Measurements from ENCODE around the gene PHLDB3. TPM values are rescaled to one million over a fixed set of nuclear protein-coding genes. Genes with fewer than 3 reads are reported as not detected.

PHLDB3 gene
- total and polyA plus RNA-seq, 2 donors (not counting 3 experiments of a cell fraction or from before 2014, with no cell fraction given), result 5.5 to 12.0 TPM

GRCh38 chr19:43505186-43505456 is 575 bp upstream of the PHLDB3 start:
- no peaks in the 10 kb centered on the region for H3K9me1 ChIP-seq (replicated peaks; ENCODE audit: control insufficient read depth, extremely low read depth, insufficient read depth, low read length)
- FAIRE-seq (peak; percentile 15), DNase-seq (ENCODE audit: low read depth, low spot score) (peak; percentile 23)
- no peaks in the 10 kb centered on the region for H3K9me3 ChIP-seq (replicated peaks; ENCODE audit: control insufficient read depth, insufficient read depth, low read length)
- BruUV-seq (replicated peaks), result no TSS peak
- H3K4me3 ChIP-seq (replicated peaks in 1 of 3; ENCODE audit: insufficient read depth in 1 of 3, low read depth in 1 of 3, low read length in 3 of 3), result no peak overlapping the region
- H3K36me3 ChIP-seq (ENCODE audit: control insufficient read depth in 2 of 2, extremely low read depth in 1 of 2, insufficient read depth in 2 of 2, low read length in 2 of 2), result peaks cover 0 to 9% of the 10 kb centered on the region in 2 experiments
- H3K4me2 ChIP-seq (ENCODE audit: insufficient read depth, low read length), result peak overlapping the region; percentile 83
- H3K27me3 ChIP-seq (ENCODE audit: control insufficient read depth in 2 of 2, insufficient read depth in 2 of 2, low read length in 2 of 2), result no peaks in the 10 kb centered on the region
- H4K20me1 ChIP-seq (replicated peaks; ENCODE audit: control insufficient read depth, extremely low read depth, insufficient read depth, low read length), result no peaks in the 10 kb centered on the region
- H3K79me2 ChIP-seq (ENCODE audit: control insufficient read depth, insufficient read depth, low read length), result no peaks in the 10 kb centered on the region
- peak overlapping the region; percentile 94 for H2AFZ ChIP-seq (ENCODE audit: low read depth, low read length)
- no peak overlapping the region for H3K27ac ChIP-seq (ENCODE audit: insufficient read depth, low read depth, low read length)
- H3K9ac ChIP-seq (replicated peaks; ENCODE audit: extremely low read depth, insufficient read depth, low read length), result no peak overlapping the region
- intact Hi-C loops (cut with micrococcal nuclease), result loop anchor here (2.0 kb wide), 1 partner anchor 22 kb away; the partner anchor contains the start of gene ETHE1
- dilution Hi-C loops (cut with MboI; ENCODE audit: extremely low pct_ligation_motif_present, low sequenced_read_pairs), result no loop called here
- H3K4me1 ChIP-seq (ENCODE audit: control insufficient read depth, extremely low read depth, insufficient read depth, low read length), result peaks cover 11% of the 10 kb centered on the region
- TF ChIP-seq POLR2AphosphoS5 (IDR thresholded peaks at IDR 0.05; ENCODE audit: insufficient read depth, low read depth, low read length) (no peak), JUN (IDR thresholded peaks at IDR 0.05; ENCODE audit: borderline replicate concordance, insufficient read depth, insufficient read length, low read depth) (no peak), FOS (IDR thresholded peaks at IDR 0.05; ENCODE audit: borderline replicate concordance, insufficient read depth, low read length) (no peak), EZH2 (IDR thresholded peaks at IDR 0.05; ENCODE audit: borderline replicate concordance, low read depth, low read length, severe bottlenecking) (no peak), GATA2 (IDR thresholded peaks at IDR 0.05; ENCODE audit: insufficient read depth, insufficient read length, low read depth, low read length) (no peak), POLR2A (IDR thresholded peaks at IDR 0.05; ENCODE audit: low read depth, low read length) (no peak), MYC (IDR thresholded peaks at IDR 0.05; ENCODE audit: low read depth, low read length) (no peak), CTCF (IDR thresholded peaks at IDR 0.05; ENCODE audit: extremely low read depth in 1 of 2, insufficient read depth in 1 of 2, low read depth in 1 of 2, low read length in 2 of 2) (no peak)
- TF ChIP-seq, protein P1, sequence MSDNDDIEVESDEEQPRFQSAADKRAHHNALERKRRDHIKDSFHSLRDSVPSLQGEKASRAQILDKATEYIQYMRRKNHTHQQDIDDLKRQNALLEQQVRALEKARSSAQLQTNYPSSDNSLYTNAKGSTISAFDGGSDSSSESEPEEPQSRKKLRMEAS (IDR thresholded peaks at IDR 0.05; ENCODE audit: insufficient read depth, insufficient read length), result no peak
- POLR2A ChIA-PET, result no interaction called here
- CTCF ChIA-PET, result interaction anchor here (1.2 to 3.0 kb wide), 6 partner anchors 15 to 1065 kb away, joined by 3 to 47 read pairs (median 7); no protein-coding TSS in a partner anchor
